ENCODE measurements around the gene CDH8.

DNA sequence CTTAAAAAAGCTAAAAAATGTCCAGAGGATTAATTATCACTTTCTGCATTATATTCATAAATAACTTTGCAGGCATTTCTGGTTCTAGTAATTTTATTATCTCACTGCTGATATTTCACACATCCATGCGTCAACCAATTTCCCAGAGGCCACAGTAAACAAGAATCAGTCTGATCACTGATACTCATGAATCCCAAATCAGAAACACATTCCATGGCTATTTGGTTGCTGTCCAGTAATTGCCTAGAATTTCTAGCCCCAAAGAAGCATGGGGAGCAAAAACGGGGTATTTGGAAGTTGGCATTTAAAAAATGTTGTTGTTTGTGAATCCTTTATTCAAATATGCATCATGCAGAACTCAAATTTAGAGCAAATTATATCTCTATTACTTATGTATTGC is 244.8 kb downstream of the CDH8 start:
- TF ChIP-seq, protein P1, sequence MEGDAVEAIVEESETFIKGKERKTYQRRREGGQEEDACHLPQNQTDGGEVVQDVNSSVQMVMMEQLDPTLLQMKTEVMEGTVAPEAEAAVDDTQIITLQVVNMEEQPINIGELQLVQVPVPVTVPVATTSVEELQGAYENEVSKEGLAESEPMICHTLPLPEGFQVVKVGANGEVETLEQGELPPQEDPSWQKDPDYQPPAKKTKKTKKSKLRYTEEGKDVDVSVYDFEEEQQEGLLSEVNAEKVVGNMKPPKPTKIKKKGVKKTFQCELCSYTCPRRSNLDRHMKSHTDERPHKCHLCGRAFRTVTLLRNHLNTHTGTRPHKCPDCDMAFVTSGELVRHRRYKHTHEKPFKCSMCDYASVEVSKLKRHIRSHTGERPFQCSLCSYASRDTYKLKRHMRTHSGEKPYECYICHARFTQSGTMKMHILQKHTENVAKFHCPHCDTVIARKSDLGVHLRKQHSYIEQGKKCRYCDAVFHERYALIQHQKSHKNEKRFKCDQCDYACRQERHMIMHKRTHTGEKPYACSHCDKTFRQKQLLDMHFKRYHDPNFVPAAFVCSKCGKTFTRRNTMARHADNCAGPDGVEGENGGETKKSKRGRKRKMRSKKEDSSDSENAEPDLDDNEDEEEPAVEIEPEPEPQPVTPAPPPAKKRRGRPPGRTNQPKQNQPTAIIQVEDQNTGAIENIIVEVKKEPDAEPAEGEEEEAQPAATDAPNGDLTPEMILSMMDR (IDR thresholded peaks at IDR 0.05), result no peak
- TF ChIP-seq POLR2AphosphoS5 (IDR thresholded peaks at IDR 0.05; ENCODE audit: insufficient read depth in 1 of 2, low read depth in 1 of 2), result no peak
- TF ChIP-seq POLR2A (IDR thresholded peaks at IDR 0.05), result no peak

All from vagina (tissue), 2 donors.